GM19351 (cell line): ENCODE data around the gene PGRMC2.
A peak's percentile ranks its signal among the peaks of the same experiment; 100 is the strongest.

Source experiments
- ATAC-seq: cut with Tn5 transposase; IDR thresholded peaks from one replicate; pipeline ENCODE4 v1.9.1; 2021; ENCODE audit warnings: mild to moderate bottlenecking, moderate library complexity; ENCODE audit not compliant: unreplicated experiment

Gene PGRMC2

DNA sequence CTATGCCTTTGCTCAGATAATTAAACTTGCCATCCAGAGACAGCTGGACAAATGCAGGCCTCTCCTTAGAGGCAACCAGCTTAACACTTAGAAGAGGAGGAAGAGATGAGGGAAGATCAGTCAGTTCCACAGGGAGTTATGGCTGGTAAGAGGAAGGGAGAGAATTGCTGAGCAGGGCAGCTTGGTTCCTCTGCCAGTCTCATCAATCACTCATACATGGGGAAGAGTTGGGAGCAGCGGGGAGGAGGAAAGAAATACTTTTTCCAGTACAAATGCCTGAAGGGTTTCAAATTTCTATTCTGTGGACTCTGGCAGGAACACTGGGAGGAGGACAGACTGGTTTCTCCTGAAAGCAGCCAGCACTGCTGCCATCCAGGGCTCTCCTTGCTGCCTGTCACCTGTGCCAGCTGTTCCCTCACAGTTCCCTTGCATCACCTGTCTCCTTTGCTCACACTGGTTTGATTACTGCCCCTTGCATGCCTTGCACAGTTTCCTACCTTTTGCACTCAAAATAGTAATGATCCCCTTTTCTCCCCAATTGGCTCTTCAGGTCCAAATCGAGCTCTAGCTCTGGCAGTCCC lies 59.5 kb downstream of the PGRMC2 start:
- no peak for ATAC-seq

DNA sequence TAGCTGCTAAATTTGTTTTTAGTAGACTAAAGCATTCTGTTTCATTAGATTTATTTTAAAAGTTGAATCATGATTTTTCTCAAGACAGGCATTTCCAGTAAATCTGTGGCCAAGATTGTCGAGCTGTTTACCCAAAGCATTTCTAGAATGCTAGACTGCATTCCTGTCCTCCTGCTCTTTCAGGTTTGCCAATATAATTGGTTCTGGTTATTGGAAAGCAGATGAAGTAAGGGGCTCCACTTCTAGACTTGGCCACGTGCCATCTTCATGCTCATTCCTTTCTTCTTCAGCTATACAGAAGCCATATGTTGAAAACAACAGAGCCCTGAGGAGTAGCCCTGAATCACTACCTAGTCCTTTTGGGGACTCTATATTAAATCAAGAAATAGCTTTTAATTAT lies 62.5 kb downstream of the PGRMC2 start:
- no peak for ATAC-seq

DNA sequence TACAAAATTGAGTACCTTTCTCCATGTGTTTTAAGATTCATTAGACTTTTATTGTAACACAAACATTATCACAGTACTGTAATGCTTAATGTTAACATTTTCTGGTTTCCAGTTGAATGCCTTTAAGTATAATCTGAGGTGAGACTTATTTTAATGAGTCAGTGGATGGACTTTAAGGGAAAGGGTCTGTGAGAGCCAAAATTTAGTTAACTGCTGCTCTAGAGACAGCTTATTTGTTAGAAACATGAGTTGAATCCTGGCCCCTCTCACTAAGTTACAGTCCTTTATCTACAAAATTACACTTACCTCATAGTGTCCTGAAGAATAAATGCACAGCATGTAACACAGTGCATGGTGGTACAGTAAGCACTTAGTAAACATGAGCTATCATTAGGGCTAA lies 66.0 kb downstream of the PGRMC2 start:
- no peak for ATAC-seq

DNA sequence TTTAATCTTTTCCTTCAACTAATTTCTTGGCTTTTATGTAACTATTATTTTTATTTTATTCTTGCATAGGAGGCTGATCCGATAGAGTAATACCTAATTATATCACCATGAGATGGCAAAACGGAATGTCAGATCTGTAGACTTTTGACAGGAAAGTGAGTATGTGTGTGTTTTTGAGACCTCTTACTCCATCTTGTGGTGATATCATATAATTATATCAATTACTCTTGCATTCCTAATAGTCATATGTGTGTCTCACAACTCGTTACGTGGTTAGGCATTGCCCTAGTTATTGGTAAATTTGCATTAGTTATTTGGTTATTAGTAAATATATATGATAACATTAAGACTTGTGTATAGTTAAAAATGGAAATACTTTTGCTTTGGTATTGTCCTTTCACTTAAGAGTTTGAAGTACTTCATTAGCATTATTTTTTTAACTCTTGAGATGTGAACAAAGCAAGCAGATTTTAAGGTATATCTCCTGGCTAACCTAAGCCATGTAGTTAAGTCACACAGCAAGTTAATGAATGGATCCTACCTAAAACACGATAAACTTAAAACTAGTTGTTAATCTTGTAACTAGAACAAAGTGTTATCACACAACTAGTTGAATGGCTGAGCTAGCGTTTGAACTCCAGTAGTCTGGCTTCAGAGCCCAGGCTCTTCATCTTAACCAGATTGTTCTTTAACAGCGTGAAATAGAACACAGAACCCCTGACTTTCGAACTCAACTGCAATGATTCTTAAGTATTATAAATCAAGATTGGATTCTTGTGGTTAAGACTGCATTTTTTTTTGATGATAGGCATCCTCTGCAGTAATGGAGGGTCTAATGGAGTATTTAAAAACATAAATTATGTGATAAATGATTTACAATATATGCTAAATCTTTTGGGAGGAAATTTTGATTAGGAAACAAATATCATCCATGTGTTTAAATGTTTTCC lies 67.1 kb downstream of the PGRMC2 start:
- ATAC-seq: peak; percentile 99
